Forelimb muscle (tissue), 1 donor: ENCODE results near the gene FZR1. TPM values are rescaled to one million over a fixed set of nuclear protein-coding genes. Genes with fewer than 3 reads are reported as not detected.

ENCODE experiments used
- DNase-seq: peaks from one replicate; pipeline ENCODE4 v3.0.0-alpha.2; 2013; ENCODE audit warnings: low read depth
- polyA plus RNA-seq: library from polyadenylated mRNA; unstranded; fragments of 120-200 nt; gene quantifications from one replicate; pipeline ENCODE4 v1.2.1, GENCODE V29; 2013; ENCODE audit not compliant: insufficient read length

The FZR1 gene
- polyA plus RNA-seq, 1 donor = 26.9 TPM

DNA sequence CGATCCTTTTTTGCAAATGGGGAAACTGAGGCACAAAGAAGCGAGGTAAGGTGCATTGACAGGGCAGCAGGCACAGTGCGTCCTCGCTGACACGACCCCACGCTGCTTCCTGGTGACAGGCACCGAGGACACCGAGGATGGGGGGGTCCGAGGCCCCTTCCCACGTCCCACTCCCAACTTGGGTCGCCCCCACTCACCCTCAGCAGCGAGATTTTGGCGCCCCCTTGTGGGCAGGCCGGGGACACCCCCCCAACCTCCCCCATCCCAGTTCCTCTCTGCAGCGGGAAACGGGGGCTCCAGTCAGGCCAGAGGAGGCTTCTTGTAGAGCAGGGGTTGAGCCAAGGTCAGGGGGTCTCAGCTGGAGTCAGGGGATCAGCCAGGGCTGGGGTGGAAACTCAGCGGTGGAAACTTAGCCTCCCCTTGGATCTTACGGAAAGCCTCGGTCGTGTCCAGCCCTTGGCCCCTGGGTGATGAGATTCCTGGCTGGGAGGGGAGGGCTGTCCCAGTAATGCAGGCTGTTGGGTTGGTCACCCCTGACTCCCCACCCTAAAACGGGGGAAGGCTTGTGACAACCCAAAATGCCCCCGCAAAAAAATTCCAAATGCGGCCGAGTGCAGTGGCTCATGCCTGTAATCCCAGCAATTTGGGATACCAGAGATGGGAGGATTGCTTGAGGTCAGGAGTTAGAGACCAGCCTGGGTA lies 34.0 kb upstream of the FZR1 start:
- no peak for DNase-seq

DNA sequence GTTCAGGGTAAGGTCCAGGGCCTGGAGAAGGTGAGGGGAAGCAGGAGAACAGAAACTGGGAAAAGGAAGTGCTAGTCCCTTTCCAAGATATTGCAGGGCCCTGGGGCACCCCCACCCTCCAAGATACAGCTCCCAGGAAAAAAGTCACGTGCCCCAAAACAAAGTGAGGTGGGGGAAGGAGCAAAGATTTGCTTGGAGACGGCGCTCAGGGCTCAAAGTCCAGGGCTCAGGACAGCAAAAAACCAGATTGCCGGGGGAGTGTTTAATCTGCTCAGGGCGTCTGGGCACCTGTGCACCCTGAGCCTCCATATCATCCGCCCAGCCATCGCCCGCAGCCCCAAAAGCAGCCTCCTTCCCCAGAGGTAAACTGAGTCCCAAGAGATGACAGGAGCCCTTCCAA lies 32.1 kb upstream of the FZR1 start:
- no peak for DNase-seq

DNA sequence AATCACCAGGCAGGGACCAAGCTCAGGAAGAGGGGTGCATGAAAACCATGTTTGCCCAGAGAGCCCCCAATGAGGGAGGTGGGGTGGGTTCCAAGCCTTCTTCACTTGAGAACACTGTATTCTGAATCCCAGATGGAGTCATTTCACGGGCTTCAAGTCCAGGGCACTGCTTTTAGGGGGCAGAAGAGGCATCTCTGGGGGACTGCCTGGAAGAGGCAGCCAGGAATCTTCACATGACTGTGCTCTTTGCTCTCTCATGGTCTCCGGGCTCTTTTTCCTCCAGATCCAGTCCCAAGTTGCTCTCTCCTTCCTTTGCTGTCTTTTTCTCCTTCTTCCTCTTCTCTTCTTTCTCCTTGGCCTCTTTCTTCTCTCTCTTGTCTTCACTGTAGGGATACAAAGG lies 31.5 kb upstream of the FZR1 start:
- DNase-seq = no peak

GRCh38 chr19:3475449-3475848 lies 30.7 kb upstream of the FZR1 start:
- DNase-seq = no peak

DNA sequence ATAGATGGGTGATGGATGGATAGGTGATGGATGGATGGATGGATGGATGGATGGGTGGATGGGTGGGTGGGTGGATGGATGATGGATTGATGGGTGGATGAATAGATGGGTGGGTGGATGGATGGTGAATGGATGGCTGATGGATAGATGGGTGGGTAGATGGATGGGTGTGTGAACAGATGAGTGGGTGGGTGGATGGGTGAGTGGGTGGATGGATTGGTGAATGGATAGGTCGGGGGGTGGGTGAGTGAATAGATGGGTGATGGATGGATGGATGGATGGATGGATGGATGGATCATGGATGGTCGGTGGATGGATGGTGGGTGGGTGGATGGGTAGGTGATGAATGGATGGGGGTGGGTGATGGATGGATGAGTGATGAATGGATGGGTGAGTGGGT lies 29.3 kb upstream of the FZR1 start:
- no peak for DNase-seq

- DNase-seq = no peak
Measured at GRCh38 chr19:3477506-3477905, 28.6 kb upstream of the FZR1 start.

- DNase-seq = no peak
Measured at GRCh38 chr19:3477951-3478350, 28.2 kb upstream of the FZR1 start.

GRCh38 chr19:3478409-3479176 lies 27.5 kb upstream of the FZR1 start:
- no peak for DNase-seq

- no peak for DNase-seq
Measured at GRCh38 chr19:3479177-3479833, 26.8 kb upstream of the FZR1 start.

DNA sequence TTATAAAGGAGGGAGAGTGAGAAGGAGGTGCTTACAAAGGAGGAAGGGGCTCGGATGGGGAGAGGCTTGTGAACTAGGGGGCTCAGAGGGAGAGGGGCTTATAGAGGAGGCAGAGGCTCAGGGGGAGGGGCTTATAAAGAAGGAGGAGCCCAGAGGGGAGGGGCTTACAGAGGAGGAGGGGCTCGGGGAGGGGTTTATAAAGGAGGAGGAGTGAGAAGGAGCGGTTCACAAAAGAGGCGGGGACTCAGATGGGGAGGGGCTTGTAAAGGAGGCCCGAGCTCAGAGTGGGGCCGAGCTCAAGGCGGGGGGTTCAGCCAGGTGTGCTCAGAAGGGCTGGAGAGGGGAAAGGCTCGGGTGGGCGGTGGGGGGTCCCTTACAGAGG lies 26.3 kb upstream of the FZR1 start:
- no peak for DNase-seq

GRCh38 chr19:3480383-3481091 lies 25.6 kb upstream of the FZR1 start, which contains the start of gene SMIM24:
SMIM24 (minus strand) TSS chr19:3480525; CDS start chr19:3480463, 62 bp downstream.
- no peak for DNase-seq

DNA sequence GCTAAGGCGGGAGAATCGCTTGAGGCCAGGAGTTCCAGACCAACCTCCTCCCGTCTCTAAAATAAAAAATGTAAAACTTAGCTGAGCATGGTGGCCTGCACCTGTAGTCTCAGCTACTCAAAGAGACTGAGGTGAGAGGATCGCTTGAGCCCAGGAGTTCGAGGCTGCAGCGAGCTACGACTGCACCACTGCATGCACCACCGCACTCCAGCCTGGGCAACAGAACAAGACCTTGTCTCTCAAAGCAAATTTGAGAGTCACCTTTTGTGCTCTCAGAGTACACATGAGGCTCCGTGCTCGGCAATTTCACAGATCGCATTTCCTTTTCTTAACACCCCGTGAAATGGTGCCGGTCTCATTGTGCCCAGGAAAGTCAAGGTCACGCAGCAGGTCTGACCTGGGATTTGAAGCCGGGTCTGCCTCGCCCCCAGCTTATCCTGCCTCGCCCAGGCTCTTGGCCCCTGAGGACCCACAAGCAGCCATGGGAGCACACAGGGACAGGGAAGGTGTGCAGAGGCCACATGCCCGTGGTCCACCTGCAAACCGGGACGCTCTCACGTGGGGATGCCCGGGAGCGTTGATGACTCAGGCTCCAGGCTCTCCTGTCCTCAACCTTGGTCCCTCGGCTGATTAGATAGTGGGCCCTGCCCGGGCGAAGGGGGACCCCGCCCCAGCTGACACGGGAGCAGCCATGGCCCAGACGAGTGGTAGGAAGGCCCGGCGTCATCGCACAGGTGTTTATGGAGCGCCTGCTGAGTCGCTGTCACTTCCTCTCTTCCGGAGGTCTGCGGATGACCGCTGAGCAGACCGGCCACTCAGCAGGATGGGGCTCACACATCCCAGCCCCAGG lies 24.6 kb upstream of the FZR1 start:
- DNase-seq = no peak

DNA sequence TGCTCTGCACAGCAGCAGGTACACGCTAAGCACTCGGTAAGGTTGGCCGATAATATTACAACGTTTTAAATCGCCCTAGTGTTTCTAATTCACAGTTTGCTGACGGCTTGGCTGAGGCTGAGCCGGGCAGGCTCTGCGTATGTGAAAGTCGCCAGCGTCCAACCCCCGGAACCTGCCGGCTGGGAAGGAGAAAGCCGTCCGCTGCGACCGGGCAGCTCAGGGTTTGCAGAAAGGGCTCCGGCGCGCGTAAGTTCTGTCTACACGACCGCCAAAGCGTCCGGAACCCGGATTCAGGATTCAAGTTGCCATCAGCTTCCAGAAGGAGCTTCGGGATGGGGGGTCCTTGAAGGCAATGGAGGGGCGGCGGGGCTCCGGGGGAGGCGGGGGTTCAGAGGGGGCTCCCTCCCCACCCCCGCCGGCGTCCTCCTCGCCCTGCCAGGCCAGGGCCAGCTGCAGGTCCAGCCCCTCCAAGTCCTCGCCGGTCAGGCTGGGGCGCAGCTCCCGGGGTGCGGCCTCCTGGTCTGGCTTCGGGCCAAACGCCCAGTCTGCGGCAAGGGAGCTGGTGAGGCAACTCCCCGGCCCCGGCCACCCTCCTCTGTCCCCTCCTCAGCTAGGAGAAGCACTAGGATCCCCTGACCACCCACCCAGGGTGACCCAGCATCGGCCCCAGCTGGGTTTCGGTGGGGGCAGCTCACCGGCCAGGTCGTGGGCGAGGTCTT lies 23.4 kb upstream of the FZR1 start:
- no peak for DNase-seq

- DNase-seq = no peak
Measured at GRCh38 chr19:3483226-3483628, 22.9 kb upstream of the FZR1 start, which contains the start of gene SMIM44. SMIM44 (minus strand) TSS chr19:3483441; CDS start chr19:3483403, 38 bp downstream.

DNA sequence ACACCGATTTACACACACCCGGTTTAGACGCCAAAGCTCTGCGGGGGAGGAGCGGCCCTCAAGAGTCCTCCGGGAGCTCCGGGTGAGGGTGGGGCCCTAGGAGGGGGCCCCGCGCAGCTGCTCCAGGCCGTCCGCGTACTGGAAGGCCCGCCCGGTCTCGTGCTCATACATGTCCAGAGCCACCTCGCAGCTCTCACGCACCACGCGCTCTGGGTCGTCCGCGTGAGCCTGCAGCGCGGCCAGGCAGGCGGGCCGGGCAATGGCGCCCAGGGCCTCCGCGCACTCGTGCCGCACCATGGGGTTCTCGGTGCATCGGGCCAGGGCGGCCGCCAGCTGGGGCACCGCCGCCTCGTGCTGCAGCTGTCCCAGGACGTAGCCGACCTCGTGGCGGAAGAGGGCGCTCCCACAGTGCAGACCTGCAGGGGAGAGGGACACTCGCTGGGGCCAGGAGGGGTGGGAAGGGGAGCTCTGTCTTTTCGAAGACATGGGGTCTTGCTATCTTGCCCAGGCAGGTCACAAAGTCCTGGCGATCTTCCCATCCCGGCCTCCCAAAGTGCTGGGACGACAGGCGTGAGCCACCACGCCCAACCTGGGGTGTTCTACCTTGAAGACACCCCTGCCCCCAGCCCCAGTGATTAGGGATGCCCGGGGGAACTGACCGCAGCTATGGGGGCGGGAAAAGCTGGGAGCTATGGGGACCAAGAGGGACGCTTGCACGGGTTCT lies 14.6 kb upstream of the FZR1 start:
- DNase-seq = no peak

GRCh38 chr19:3492131-3492839 lies 13.8 kb upstream of the FZR1 start:
- DNase-seq = no peak

- no peak for DNase-seq
Measured at GRCh38 chr19:3492919-3493318, 13.2 kb upstream of the FZR1 start.

GRCh38 chr19:3493651-3494050 lies 12.5 kb upstream of the FZR1 start:
- no peak for DNase-seq

GRCh38 chr19:3494051-3494450 lies 12.1 kb upstream of the FZR1 start:
- DNase-seq = no peak
